ENCODE data around the gene JAM3. TPM values are rescaled to one million over a fixed set of nuclear protein-coding genes. Genes with fewer than 3 reads are reported as not detected.

Gene JAM3
- total RNA-seq, 4 donors from 2014 or later, result 60.9 to 124 (median 96.5) TPM

DNA sequence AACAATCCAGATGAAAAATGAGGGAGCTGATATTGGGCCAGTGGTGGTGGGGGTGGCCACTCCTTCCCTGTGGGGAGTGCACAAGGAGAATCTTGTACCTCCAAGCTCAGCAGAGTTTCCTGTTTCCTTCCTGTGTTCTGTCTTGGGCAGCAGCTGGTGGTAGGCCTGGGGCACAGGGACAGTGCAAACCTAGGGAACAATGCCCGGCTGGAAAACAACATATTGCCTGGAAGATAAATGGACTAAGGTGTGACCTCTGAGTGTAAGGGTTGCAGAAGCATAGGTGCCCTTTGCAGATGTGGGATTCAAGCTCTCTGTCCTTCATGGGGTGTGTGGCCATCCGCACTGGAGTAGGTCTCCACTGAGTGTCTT lies 5.8 kb upstream of the JAM3 start:
- TF ChIP-seq POLR2A (IDR thresholded peaks at IDR 0.05), result no peak
- TF ChIP-seq, protein P1, sequence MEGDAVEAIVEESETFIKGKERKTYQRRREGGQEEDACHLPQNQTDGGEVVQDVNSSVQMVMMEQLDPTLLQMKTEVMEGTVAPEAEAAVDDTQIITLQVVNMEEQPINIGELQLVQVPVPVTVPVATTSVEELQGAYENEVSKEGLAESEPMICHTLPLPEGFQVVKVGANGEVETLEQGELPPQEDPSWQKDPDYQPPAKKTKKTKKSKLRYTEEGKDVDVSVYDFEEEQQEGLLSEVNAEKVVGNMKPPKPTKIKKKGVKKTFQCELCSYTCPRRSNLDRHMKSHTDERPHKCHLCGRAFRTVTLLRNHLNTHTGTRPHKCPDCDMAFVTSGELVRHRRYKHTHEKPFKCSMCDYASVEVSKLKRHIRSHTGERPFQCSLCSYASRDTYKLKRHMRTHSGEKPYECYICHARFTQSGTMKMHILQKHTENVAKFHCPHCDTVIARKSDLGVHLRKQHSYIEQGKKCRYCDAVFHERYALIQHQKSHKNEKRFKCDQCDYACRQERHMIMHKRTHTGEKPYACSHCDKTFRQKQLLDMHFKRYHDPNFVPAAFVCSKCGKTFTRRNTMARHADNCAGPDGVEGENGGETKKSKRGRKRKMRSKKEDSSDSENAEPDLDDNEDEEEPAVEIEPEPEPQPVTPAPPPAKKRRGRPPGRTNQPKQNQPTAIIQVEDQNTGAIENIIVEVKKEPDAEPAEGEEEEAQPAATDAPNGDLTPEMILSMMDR (IDR thresholded peaks at IDR 0.05), result no peak
- TF ChIP-seq EP300 (IDR thresholded peaks at IDR 0.05), result no peak
- no peak for DNase-seq (ENCODE audit: low spot score in 2 of 2)
- Histone ChIP-seq H3K4me3 (no peak overlapping the region), H3K4me1 (no peaks in the 10 kb centered on the region), H3K36me3 (no peaks in the 10 kb centered on the region), H3K9me3 (no peaks in the 10 kb centered on the region), H3K27ac (no peak overlapping the region), H3K27me3 (no peaks in the 10 kb centered on the region)
- WGBS, 2 donors, result 67 to 82% methylated on average over 2 of the region's 2 CpGs

DNA sequence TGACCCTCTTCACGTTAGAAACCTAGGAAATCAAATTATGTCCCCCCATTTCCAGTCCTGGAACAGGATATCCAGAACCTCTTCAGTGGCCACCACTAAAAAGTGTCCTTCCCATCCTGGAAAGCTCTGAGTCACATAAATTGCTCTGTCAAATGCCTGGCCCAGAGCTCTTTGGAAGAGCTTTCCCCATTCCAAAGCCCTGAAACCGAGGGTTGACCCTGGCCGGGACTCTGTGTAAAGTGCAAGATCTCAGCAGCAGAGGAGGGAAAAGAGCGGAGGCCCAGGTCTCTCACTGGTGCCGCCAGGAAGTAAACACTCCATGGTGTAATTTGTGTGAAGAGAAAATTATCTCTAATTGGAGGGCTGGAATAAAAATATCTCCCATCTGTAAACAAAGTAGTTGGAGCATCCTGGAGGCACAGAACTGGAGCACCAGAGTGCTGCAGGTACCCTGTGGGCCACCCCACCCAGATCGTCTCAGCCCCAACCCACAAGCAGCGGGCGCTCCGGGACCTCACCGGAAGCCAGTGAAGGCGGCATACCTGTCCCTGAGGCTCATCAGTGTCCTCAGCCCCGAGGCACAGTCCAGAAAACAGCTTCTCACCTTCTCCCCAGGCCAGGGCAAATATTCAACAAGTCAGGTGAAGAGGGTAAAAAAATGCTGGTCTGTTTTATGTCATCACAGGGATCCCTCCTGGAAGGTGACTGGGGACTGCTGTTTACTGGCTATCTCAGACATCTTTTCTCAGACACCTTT lies 4.7 kb upstream of the JAM3 start:
- Histone ChIP-seq H3K4me3 (no peak overlapping the region), H3K36me3 (no peaks in the 10 kb centered on the region), H3K4me1 (peaks cover 0 to 3% (median 0%) of the 10 kb centered on the region in 4 donors), H3K27ac (no peak overlapping the region), H3K27me3 (no peaks in the 10 kb centered on the region), H3K9me3 (no peaks in the 10 kb centered on the region)
- DNase-seq (ENCODE audit: low spot score in 2 of 2), result no peak
- TF ChIP-seq EP300 (IDR thresholded peaks at IDR 0.05) (no peak), POLR2A (IDR thresholded peaks at IDR 0.05) (no peak)
- TF ChIP-seq, protein P1 (IDR thresholded peaks at IDR 0.05), result no peak
- whole genome bisulfite sequencing, 2 donors, result 85 to 87% methylated on average over 12 of the region's 12 CpGs

DNA sequence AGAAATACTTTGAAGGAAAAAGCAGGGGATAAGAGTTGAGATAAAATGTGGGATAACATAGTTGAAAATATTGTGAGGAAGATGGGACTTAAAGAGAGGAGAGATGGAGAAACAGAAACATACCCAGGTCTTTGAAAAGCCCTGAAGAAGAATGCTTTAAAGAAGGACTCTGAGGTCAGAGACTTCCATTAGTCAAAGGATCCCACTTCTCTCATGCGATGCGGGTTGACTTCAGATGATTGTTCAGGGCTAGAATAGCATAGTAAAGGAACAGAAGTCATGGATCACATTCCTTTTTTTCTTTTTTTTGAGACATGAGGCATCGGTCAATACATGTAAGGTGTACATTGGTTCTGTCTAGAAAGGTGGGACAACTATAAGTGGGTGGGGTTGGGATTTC lies 3.5 kb upstream of the JAM3 start:
- no peaks in the 10 kb centered on the region for H3K36me3 ChIP-seq
- no peaks in the 10 kb centered on the region for H3K9me3 ChIP-seq
- H3K4me3 ChIP-seq, result no peak overlapping the region
- H3K4me1 ChIP-seq, result peaks cover 0 to 9% (median 2%) of the 10 kb centered on the region in 4 donors
- DNase-seq (ENCODE audit: low spot score in 2 of 2), result no peak
- no peak overlapping the region for H3K27ac ChIP-seq
- H3K27me3 ChIP-seq, result no peaks in the 10 kb centered on the region
- WGBS, 2 donors, result 85 to 86% methylated on average over 3 of the region's 3 CpGs
- TF ChIP-seq, protein P1 (IDR thresholded peaks at IDR 0.05), result no peak
- TF ChIP-seq POLR2A (IDR thresholded peaks at IDR 0.05) (no peak), EP300 (IDR thresholded peaks at IDR 0.05) (no peak)

DNA sequence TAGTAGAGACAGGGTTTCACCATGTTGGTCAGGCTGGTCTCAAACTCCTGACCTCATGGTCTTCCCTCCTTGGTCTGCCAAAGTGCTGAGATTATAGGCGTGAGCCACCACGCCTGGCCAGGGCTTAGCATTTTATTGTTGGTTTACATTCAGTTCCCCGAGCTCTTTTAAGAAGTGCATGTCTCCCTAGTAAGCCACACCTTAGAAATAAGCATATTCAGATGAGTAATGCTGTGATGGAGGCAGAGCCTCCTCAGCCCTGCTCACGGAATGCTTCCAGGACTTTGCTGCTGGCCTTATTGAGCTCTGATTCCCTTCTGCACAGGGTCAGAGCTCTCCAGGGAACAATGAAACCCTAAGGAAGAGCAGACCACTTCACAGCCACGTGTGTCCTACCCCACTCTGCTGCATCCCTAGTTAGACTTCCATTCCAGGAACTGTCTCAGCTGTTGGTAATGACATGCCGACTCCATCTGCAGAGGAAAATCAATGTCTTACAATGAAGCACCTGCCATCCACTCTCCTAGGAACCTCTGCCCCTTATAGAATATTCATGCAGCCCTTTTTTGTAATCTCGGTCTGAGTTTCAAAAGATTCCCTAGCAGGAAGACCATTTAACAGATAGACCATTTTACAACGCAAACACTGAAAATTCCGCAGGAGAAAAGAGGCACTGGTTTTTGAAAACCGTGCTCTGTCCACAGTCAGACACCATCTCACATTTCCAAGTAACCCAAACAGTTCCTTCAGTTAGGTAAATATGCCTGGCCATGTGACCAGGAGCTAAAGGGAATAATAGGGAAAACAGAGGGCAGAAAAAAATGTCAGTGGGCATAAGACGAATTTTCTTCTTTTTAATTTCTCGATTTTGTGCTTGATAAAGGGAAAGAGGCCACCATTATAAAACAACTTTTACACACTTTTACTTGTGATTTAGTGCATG lies 1.7 kb upstream of the JAM3 start:
- no peaks in the 10 kb centered on the region for H3K27me3 ChIP-seq
- H3K4me1 ChIP-seq, result peaks cover 0 to 28% (median 6%) of the 10 kb centered on the region in 4 donors
- H3K4me3 ChIP-seq, result no peak overlapping the region
- no peak for TF ChIP-seq POLR2A (IDR thresholded peaks at IDR 0.05)
- TF ChIP-seq, protein P1 (IDR thresholded peaks at IDR 0.05), result no peak
- no peak for TF ChIP-seq EP300 (IDR thresholded peaks at IDR 0.05)
- DNase-seq (ENCODE audit: low spot score in 2 of 2), result no peak
- no peaks in the 10 kb centered on the region for H3K9me3 ChIP-seq
- WGBS, 2 donors, result 71 to 72% methylated on average over 12 of the region's 12 CpGs
- H3K27ac ChIP-seq, result no peak overlapping the region
- H3K36me3 ChIP-seq, result no peaks in the 10 kb centered on the region
